ENCODE measurements around the gene ADAMTS2.

ADAMTS2 gene

DNA sequence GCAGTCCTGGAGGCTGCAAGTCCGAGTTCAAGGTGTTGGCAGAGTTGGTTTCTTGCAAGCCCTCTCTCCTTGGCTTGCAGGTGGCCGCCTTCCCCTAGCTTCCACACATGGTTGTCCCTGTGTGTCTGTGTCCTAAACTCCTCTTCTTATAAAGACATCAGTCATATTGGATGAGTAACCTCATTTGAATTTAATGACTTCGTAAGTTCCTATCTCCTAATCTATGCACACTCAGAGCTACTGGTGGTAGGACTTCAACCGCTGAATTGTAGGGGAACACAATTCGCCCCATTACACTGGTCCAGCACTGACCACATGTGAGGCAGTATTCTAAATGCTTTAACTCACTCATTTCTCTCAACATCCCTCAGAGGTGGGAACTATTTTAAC, 25.9 kb upstream of the ADAMTS2 start:
- TF ChIP-seq CTCF (conservative IDR thresholded peaks at IDR 0.05) = no peak
- peak overlapping the region; percentile 90 for H3K27ac ChIP-seq

DNA sequence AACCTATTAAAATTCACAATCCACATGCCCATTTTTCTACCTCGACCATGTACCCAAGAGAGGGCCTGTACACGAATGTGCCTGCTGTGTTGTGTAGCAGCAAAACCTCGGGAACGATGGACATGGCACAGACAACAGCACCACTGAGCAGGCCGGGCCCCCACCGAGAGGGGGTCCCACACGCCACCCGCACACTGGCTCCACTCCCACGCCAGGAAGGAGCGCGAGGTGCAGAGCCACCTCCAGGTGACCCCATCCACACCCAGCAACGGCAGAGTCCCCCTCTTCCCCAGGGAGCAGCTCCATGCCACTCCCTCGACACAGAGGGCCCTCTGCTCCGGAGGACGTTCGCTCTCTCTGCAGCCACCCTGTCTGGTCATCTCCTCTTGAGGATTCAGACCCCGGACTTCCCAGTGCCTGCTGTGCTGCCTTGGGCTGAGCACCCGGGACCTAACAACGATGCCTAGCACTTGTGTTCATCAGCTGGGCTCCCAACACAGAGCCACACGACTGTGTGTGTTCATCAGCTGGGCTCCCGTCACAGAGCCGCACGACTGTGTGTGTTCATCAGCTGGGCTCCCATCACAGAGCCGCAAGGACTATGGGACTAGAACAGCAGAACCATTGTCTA, 25.3 kb upstream of the ADAMTS2 start:
- no peak for TF ChIP-seq CTCF (conservative IDR thresholded peaks at IDR 0.05)
- peak overlapping the region; percentile 90 for H3K27ac ChIP-seq

DNA sequence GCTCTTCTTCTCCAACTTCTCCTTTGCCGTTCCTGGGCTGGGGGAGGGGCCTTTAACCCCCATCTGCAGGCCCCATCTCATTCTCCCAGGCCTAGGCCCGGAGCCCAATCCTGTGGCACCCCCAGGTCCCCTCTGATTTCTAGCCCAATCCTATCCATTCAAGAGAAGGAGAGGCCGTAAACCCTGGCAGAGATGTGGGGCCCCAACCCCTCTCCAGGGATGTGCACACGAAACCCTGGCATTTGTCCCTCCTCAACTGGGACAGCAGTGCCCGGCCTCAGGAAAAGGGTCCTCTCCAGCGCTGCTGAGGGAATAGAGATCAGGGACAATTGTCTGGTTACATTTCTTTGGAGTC, 24.2 kb upstream of the ADAMTS2 start:
- H3K27ac ChIP-seq = no peak overlapping the region
- TF ChIP-seq CTCF (conservative IDR thresholded peaks at IDR 0.05) = no peak

DNA sequence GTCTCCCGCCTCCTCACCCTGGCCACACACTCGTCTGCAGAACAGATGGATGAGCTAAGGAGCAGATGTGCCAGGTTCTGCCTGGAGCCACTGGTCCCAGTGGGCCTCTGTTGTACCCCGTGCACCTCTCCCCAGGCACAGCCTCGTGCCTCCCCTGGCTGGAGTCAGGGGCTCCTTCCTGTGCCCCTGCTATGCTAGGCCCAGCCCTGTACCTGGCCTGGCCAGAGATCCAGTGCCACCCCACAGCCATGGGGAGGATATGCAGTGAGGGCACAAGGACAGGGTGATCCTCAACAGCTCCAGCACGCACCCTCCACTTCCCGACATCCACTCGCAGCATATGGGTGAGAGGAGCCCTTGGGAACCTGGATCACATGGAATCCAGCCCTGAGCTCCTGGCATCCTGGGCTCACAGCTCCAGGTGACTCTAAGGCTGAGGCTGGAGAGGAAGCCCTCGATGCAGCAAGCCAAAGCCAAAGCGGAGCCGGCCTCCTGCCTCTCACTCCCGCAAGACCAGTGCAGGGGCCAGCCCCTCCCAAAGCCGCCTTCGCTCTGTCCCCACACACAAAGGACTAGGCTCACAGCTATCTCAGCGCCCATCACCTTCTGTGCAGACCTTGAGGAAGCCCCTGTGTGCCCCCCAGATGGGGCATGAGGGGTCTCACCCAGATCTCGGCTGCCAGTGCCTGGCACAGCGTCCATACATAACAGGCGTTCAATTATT, 23.7 kb upstream of the ADAMTS2 start:
- TF ChIP-seq CTCF (conservative IDR thresholded peaks at IDR 0.05) = no peak

DNA sequence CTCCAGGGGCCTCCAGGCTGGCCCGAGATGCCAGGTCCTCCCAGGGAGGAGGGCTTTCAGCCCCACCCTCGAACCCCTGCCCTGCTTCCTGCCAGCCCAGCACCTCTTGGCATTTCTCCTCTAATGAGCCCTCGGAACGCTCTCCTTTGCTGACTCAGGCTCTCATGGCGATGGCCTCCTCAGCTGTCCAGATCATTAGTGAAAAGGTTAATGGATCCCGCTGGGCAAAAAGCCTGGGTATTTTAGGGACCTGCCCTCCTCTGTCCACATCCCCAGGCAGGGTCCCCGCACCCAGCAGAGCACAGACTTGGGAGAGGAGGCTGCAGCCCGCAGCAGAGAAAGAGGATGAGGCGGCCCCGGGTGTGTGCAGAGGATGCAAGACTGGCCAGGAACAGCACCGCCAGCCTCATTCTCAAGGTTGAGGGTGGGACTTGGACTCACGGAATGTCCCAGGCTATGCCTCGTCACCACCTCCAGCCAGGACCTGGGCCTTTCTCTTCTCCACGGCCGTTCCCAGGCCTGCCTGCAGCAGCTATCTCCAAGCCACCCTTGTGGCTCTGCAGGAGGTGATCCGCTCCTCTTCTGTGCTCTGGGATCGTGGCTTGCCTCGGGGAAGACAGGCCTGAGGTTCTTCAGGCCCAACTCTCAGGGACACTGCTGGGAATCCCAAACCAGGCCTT, 23.0 kb upstream of the ADAMTS2 start:
- H3K27ac ChIP-seq = no peak overlapping the region
- TF ChIP-seq CTCF (conservative IDR thresholded peaks at IDR 0.05) = no peak

More for the DNA sequence above, 23.7 kb upstream of the ADAMTS2 start:
- H3K27ac ChIP-seq = no peak overlapping the region

DNA sequence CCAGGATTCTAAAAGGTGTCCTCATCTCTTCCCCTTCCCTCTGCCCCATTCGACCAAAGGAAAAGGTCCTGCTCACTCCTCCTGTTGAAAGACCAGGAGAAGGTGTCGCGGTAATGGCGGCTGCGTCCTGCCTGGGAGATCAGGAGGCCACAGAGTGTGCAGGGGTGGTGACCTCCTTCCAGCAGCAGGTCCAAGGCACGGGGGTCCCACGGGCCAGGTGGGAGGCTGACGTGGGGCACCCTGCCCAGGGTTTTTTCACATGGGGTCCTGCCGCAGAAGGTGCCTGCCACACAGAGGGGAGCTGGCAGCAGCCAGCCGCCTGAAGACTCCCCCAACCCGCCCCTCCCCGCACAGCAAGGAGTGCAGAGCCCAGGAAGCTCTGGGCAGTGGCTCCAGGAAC, 22.2 kb upstream of the ADAMTS2 start:
- TF ChIP-seq CTCF (conservative IDR thresholded peaks at IDR 0.05) = no peak
- no peak overlapping the region for H3K27ac ChIP-seq

DNA sequence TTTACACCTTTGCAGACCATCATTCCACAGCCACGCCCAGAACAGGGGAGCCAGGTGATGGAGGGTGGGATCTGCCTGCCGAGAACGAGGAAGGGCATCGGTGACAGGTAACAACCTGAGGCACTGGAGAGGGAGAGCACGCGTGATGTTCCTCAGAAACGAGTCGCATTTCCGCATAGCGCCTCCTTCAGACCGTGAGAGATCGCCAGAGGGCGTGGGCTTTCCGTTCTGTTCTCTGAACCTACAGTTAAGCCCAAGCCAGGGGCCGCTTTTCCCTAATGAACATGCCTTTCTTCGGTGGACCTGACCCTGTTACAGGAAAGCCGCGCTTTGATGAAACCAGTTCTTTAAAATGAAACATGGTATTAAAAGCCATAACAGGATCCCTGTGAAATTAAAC, 17.1 kb upstream of the ADAMTS2 start:
- no peak overlapping the region for H3K27ac ChIP-seq
- TF ChIP-seq CTCF (conservative IDR thresholded peaks at IDR 0.05) = no peak

Data from VCaP (cell line).